ENCODE measurements around the gene BEND3. TPM values are rescaled to one million over a fixed set of nuclear protein-coding genes. Genes with fewer than 3 reads are reported as not detected.
A peak's percentile ranks its signal among the peaks of the same experiment; 100 is the strongest.

BEND3 gene
- total and polyA plus RNA-seq, 8 donors, result 0.58 to 10.4 (median 2.5) TPM

DNA sequence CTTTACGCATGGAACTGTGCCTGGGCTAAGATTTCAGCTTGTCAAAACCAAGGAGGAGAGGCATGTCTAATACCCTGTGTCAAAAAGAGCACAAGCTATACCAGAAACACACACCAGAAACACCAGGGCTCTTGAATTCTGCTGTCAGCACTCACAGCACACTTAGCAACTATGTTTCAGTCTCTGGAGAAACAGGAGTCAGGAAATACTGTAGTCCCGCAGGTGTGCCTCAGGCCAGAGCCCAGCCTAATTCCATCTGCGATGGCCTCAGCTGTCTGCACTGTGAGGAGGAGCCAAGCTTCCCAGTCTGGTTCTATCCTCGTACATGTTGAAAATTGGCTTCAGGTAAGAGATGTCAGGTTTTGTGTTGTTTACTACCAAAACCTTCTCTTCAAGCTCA is 55.7 kb downstream of the BEND3 start:
- H3K9me3 ChIP-seq, result no peaks in the 10 kb centered on the region
- no peak overlapping the region for H3K4me3 ChIP-seq
- TF ChIP-seq, protein P1, sequence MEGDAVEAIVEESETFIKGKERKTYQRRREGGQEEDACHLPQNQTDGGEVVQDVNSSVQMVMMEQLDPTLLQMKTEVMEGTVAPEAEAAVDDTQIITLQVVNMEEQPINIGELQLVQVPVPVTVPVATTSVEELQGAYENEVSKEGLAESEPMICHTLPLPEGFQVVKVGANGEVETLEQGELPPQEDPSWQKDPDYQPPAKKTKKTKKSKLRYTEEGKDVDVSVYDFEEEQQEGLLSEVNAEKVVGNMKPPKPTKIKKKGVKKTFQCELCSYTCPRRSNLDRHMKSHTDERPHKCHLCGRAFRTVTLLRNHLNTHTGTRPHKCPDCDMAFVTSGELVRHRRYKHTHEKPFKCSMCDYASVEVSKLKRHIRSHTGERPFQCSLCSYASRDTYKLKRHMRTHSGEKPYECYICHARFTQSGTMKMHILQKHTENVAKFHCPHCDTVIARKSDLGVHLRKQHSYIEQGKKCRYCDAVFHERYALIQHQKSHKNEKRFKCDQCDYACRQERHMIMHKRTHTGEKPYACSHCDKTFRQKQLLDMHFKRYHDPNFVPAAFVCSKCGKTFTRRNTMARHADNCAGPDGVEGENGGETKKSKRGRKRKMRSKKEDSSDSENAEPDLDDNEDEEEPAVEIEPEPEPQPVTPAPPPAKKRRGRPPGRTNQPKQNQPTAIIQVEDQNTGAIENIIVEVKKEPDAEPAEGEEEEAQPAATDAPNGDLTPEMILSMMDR (IDR thresholded peaks at IDR 0.05), result no peak
- TF ChIP-seq POLR2A (IDR thresholded peaks at IDR 0.05) (no peak), POLR2AphosphoS5 (IDR thresholded peaks at IDR 0.05) (no peak), EP300 (IDR thresholded peaks at IDR 0.05) (no peak)
- H3K36me3 ChIP-seq, result no peaks in the 10 kb centered on the region
- peaks cover 0 to 14% (median 3%) of the 10 kb centered on the region in 4 donors for H3K4me1 ChIP-seq
- intact Hi-C loops (cut with DNase I; ENCODE audit: low total_unique reads), result no loop called here
- WGBS, 5 donors, result 84 to 97% (median 95%) methylated on average over 4 of the region's 4 CpGs
- no peak overlapping the region for H3K27ac ChIP-seq
- H3K27me3 ChIP-seq, result no peaks in the 10 kb centered on the region
- no peak for DNase-seq

GRCh38 chr6:107057679-107058078 is 57.6 kb downstream of the BEND3 start:
- Histone ChIP-seq H3K27ac (no peak overlapping the region), H3K4me3 (no peak overlapping the region), H3K4me1 (peaks cover 0 to 8% (median 0%) of the 10 kb centered on the region in 4 donors), H3K27me3 (no peaks in the 10 kb centered on the region), H3K9me3 (no peaks in the 10 kb centered on the region), H3K36me3 (no peaks in the 10 kb centered on the region)
- DNase-seq, result no peak
- intact Hi-C loops (cut with DNase I; ENCODE audit: low total_unique reads), result no loop called here
- 45 to 95% (median 87%) methylated on average over 2 of the region's 2 CpGs for WGBS, 5 donors
- TF ChIP-seq POLR2AphosphoS5 (IDR thresholded peaks at IDR 0.05), result no peak
- TF ChIP-seq POLR2A (IDR thresholded peaks at IDR 0.05), result no peak
- TF ChIP-seq, protein P1 (IDR thresholded peaks at IDR 0.05), result no peak
- no peak for TF ChIP-seq EP300 (IDR thresholded peaks at IDR 0.05)

DNA sequence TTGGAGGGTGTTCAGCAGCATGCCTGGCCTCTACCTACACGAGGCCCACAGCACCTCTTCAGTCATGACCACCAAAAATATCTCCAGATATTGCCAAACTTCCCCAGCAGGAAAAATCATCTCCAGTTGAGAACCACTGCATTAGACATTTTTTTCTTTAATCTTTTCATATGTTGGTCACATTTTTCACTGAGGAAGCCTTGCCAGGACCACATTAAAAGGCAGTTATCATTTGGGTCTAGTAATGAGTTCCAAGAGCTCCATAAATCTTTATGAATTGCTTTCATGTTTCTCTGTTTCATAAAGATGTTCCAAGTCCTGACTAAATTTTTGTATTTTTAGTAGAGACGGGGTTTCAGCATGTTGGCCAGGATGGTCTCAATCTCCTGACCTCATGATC is 58.5 kb downstream of the BEND3 start:
- Histone ChIP-seq H3K27me3 (no peaks in the 10 kb centered on the region), H3K36me3 (peaks cover 3 to 5% (median 4%) of the 10 kb centered on the region in 4 donors), H3K4me3 (no peak overlapping the region), H3K4me1 (peaks cover 0 to 6% (median 0%) of the 10 kb centered on the region in 4 donors), H3K9me3 (no peaks in the 10 kb centered on the region), H3K27ac (no peak overlapping the region)
- intact Hi-C loops (cut with DNase I; ENCODE audit: low total_unique reads), result no loop called here
- TF ChIP-seq POLR2AphosphoS5 (IDR thresholded peaks at IDR 0.05), result no peak
- DNase-seq, result no peak
- 71 to 90% (median 86%) methylated on average over 2 of the region's 2 CpGs for WGBS, 5 donors

- peaks cover 0 to 9% (median 0%) of the 10 kb centered on the region in 4 donors for H3K4me1 ChIP-seq
- no peak overlapping the region for H3K27ac ChIP-seq
- no peak overlapping the region for H3K4me3 ChIP-seq
- intact Hi-C loops (cut with DNase I; ENCODE audit: low total_unique reads), result no loop called here
- H3K9me3 ChIP-seq, result no peaks in the 10 kb centered on the region
- DNase-seq, result no peak
- 96 to 99% (median 97%) methylated on average over 7 of the region's 7 CpGs for WGBS, 5 donors
- no peaks in the 10 kb centered on the region for H3K27me3 ChIP-seq
- peaks cover 13 to 75% (median 66%) of the 10 kb centered on the region in 4 donors for H3K36me3 ChIP-seq
- TF ChIP-seq POLR2AphosphoS5 (IDR thresholded peaks at IDR 0.05) (no peak), EP300 (IDR thresholded peaks at IDR 0.05) (no peak), POLR2A (IDR thresholded peaks at IDR 0.05) (no peak)
- TF ChIP-seq, protein P1 (IDR thresholded peaks at IDR 0.05), result no peak
Measured at GRCh38 chr6:107047807-107048206, 67.5 kb downstream of the BEND3 start.

GRCh38 chr6:107045826-107046675 is 69.3 kb downstream of the BEND3 start:
- Histone ChIP-seq H3K27ac (no peak overlapping the region), H3K9me3 (no peaks in the 10 kb centered on the region), H3K36me3 (peaks cover 5 to 78% (median 68%) of the 10 kb centered on the region in 4 donors), H3K27me3 (no peaks in the 10 kb centered on the region), H3K4me1 (peaks cover 0 to 9% (median 0%) of the 10 kb centered on the region in 4 donors), H3K4me3 (no peak overlapping the region)
- WGBS, 5 donors, result 65 to 73% (median 71%) methylated on average over 9 to 11 of the region's 11 CpGs
- TF ChIP-seq POLR2AphosphoS5 (IDR thresholded peaks at IDR 0.05) (no peak), EP300 (IDR thresholded peaks at IDR 0.05) (no peak), POLR2A (IDR thresholded peaks at IDR 0.05) (no peak)
- TF ChIP-seq, protein P1 (IDR thresholded peaks at IDR 0.05), result no peak
- DNase-seq, result peak in 1 of 2 donors; percentile 77
- intact Hi-C loops (cut with DNase I; ENCODE audit: low total_unique reads), result no loop called here

All from stomach (tissue), 9 donors.